ENCODE data around the gene SPATA32.

Gene SPATA32

GRCh38 chr17:45293413-45294211 lies 31.7 kb upstream of the SPATA32 start:
- H3K4me3 ChIP-seq (ENCODE audit: low read depth, low read length) = no peak overlapping the region
- no peaks in the 10 kb centered on the region for H3K9me3 ChIP-seq (ENCODE audit: control insufficient read depth, insufficient read depth, low read depth, low read length)
- ChIA-PET CTCF (interaction anchor here (0.7 to 4.8 kb wide), 13 partner anchors 9 to 135 kb away, joined by 3 to 38 read pairs (median 5); partner anchors contain the start of gene MAP3K14), POLR2A (interaction anchor here (0.5 to 2.0 kb wide), 4 partner anchors 11 to 486 kb away, joined by 3 to 8 read pairs (median 5); partner anchors contain the start of gene MAP3K14)
- peaks cover 12% of the 10 kb centered on the region for H3K4me1 ChIP-seq (ENCODE audit: control insufficient read depth, insufficient read depth, low read length)
- H3K36me3 ChIP-seq (ENCODE audit: control insufficient read depth in 2 of 2, insufficient read depth in 1 of 2, low read length in 2 of 2) = peaks cover 0 to 28% of the 10 kb centered on the region in 2 experiments; a peak in 1 of 3 replicates
- no peak overlapping the region for H3K27ac ChIP-seq (ENCODE audit: extremely low read depth, low read depth, low read length)
- TF ChIP-seq ZBTB26 (tag by site-specific recombination; optimal IDR thresholded peaks at IDR 0.05) = peak; percentile 12
- no peak for TF ChIP-seq ZNF274 (IDR thresholded peaks at IDR 0.05; ENCODE audit: low read length)
- no peak for TF ChIP-seq ZNF274 (tag by site-specific recombination; IDR thresholded peaks at IDR 0.05; ENCODE audit: borderline replicate concordance)
- no peak for TF ChIP-seq ZNF239 (tag by site-specific recombination; IDR thresholded peaks at IDR 0.05)
- TF ChIP-seq ZNF776 (tag by site-specific recombination; IDR thresholded peaks at IDR 0.05; ENCODE audit: borderline replicate concordance) = no peak
- no peak for TF ChIP-seq TRIM28 (IDR thresholded peaks at IDR 0.05; ENCODE audit: borderline replicate concordance, low read length)
- no peak for TF ChIP-seq ZSCAN18 (tag by site-specific recombination; IDR thresholded peaks at IDR 0.05)
- peak; percentile 46; the same call in 1 of the 2 replicates for TF ChIP-seq ZIC2 (tag by site-specific recombination; IDR thresholded peaks at IDR 0.05)
- no peak for TF ChIP-seq ZNF221 (tag by site-specific recombination; IDR thresholded peaks at IDR 0.05; ENCODE audit: borderline replicate concordance)
- TF ChIP-seq REPIN1 (tag by site-specific recombination; IDR thresholded peaks at IDR 0.05; ENCODE audit: low read depth) = no peak
- no peak for TF ChIP-seq ZNF169 (tag by site-specific recombination; IDR thresholded peaks at IDR 0.05)
- TF ChIP-seq ZNF311 (tag by site-specific recombination; IDR thresholded peaks at IDR 0.05; ENCODE audit: borderline replicate concordance) = no peak
- TF ChIP-seq ZNF280D (tag by site-specific recombination; IDR thresholded peaks at IDR 0.05) = no peak
- TF ChIP-seq ZSCAN30 (tag by site-specific recombination; IDR thresholded peaks at IDR 0.05) = no peak
- 0 out of 2 replicates have a peak, but pooled peaks have one; percentile 19 for TF ChIP-seq ZEB2 (tag by site-specific recombination; IDR thresholded peaks at IDR 0.05)
- 0 out of 2 replicates have a peak, but pooled peaks have one; percentile 33 for TF ChIP-seq ZFP37 (tag by site-specific recombination; IDR thresholded peaks at IDR 0.05)
- peak; percentile 27; the same call in 1 of the 2 replicates for TF ChIP-seq CTCF (tag by site-specific recombination; IDR thresholded peaks at IDR 0.05)
- no peak for TF ChIP-seq ZNF701 (tag by site-specific recombination; IDR thresholded peaks at IDR 0.05)
- peak; percentile 50 for TF ChIP-seq SP7 (tag by site-specific recombination; IDR thresholded peaks at IDR 0.05)
- no peak for TF ChIP-seq ZNF10 (tag by site-specific recombination; IDR thresholded peaks at IDR 0.05)
- no peak for TF ChIP-seq ZNF223 (tag by site-specific recombination; IDR thresholded peaks at IDR 0.05)
- no peak for TF ChIP-seq PATZ1 (tag by site-specific recombination; IDR thresholded peaks at IDR 0.05)
- TF ChIP-seq ZNF777 (tag by site-specific recombination; IDR thresholded peaks at IDR 0.05; ENCODE audit: borderline replicate concordance) = no peak
- no peak for TF ChIP-seq ZXDB (tag by site-specific recombination; IDR thresholded peaks at IDR 0.05)
- peak; percentile 69 for TF ChIP-seq ZNF341 (tag by site-specific recombination; IDR thresholded peaks at IDR 0.05; ENCODE audit: low read depth)

All from HEK293 (cell line).